NCI-H524 treated with DMSO at 0.1 percent for 48 hours (cell line): ENCODE measurements around the gene NUP210.

Experiments
- DNase-seq: peaks from one replicate; lab custom pipeline; 2025; lab: John Stamatoyannopoulos, UW

NUP210 gene

GRCh38 chr3:13347390-13347950 lies 72.7 kb downstream of the NUP210 start:
- no peak for DNase-seq

- DNase-seq, result no peak
These were observed 73.4 kb downstream of the NUP210 start for GRCh38 chr3:13346481-13347389.

- DNase-seq, result no peak
These were observed 74.3 kb downstream of the NUP210 start for GRCh38 chr3:13345772-13346171.

GRCh38 chr3:13345284-13345683 lies 74.8 kb downstream of the NUP210 start:
- DNase-seq, result no peak

- DNase-seq, result no peak
These were observed 75.5 kb downstream of the NUP210 start for GRCh38 chr3:13344663-13345062.

- DNase-seq, result no peak
These were observed 76.5 kb downstream of the NUP210 start for GRCh38 chr3:13343601-13344000.

GRCh38 chr3:13341229-13341905 lies 78.8 kb downstream of the NUP210 start:
- no peak for DNase-seq

- no peak for DNase-seq
These were observed 80.3 kb downstream of the NUP210 start for GRCh38 chr3:13339833-13340232.

- DNase-seq, result no peak
These were observed 81.1 kb downstream of the NUP210 start for GRCh38 chr3:13338996-13339395.

GRCh38 chr3:13338231-13338630 lies 81.9 kb downstream of the NUP210 start:
- DNase-seq, result no peak

- DNase-seq, result no peak
These were observed 83.5 kb downstream of the NUP210 start for GRCh38 chr3:13336592-13336991.

GRCh38 chr3:13335503-13335902 lies 84.6 kb downstream of the NUP210 start:
- DNase-seq, result no peak

- no peak for DNase-seq
These were observed 85.1 kb downstream of the NUP210 start for GRCh38 chr3:13335059-13335458.

GRCh38 chr3:13333236-13333897 lies 86.8 kb downstream of the NUP210 start:
- no peak for DNase-seq

- DNase-seq, result no peak
These were observed 87.4 kb downstream of the NUP210 start for GRCh38 chr3:13332740-13333139.

- no peak for DNase-seq
These were observed 88.0 kb downstream of the NUP210 start for GRCh38 chr3:13332158-13332557.

GRCh38 chr3:13329746-13330145 lies 90.4 kb downstream of the NUP210 start:
- DNase-seq, result no peak

GRCh38 chr3:13325892-13326443 lies 94.2 kb downstream of the NUP210 start:
- no peak for DNase-seq

- no peak for DNase-seq
These were observed 95.2 kb downstream of the NUP210 start for GRCh38 chr3:13324835-13325501.

GRCh38 chr3:13323822-13324221 lies 96.3 kb downstream of the NUP210 start:
- no peak for DNase-seq

GRCh38 chr3:13322324-13322723 lies 97.8 kb downstream of the NUP210 start:
- DNase-seq, result no peak
